DOHH2 (cell line): ENCODE data around the gene SMYD5.

Experiments used
- H3F3A ChIP-seq: fragments of 200-600 bp; sonication (generic), shearing (Covaris generic); 2 replicates; pipeline ENCODE4 v1.6.0; 2016; ENCODE audit warnings: antibody characterized with exemption, mild to moderate bottlenecking; ENCODE audit not compliant: control insufficient read depth, insufficient read depth
- H3K27ac ChIP-seq: fragments of 200-600 bp; sonication (generic); 2 replicates; pipeline ENCODE4 v1.5.1; 2014; ENCODE audit warnings: low read depth, mild to moderate bottlenecking, low read length, moderate library complexity
- H3K27me3 ChIP-seq: fragments of 200-600 bp; sonication (generic); 2 replicates; pipeline ENCODE4 v1.6.1; 2014; ENCODE audit warnings: mild to moderate bottlenecking, low read length, mixed read lengths; ENCODE audit not compliant: control insufficient read depth
- H3K36me3 ChIP-seq: fragments of 200-600 bp; sonication (generic); 2 replicates; pipeline ENCODE4 v1.6.1; 2014; ENCODE audit warnings: mild to moderate bottlenecking, low read length, moderate library complexity, mixed read lengths; ENCODE audit not compliant: control insufficient read depth
- H3K4me1 ChIP-seq: fragments of 200-600 bp; sonication (generic); 2 replicates; pipeline ENCODE4 v1.6.1; 2014; ENCODE audit warnings: mild to moderate bottlenecking, low read length, mixed read lengths; ENCODE audit not compliant: control insufficient read depth
- H3K4me2 ChIP-seq: fragments of 200-600 bp; sonication (generic); 2 replicates; pipeline ENCODE4 v1.6.0; 2014; ENCODE audit warnings: mild to moderate bottlenecking, low read length, moderate library complexity
- H3K4me3 ChIP-seq: fragments of 200-600 bp; sonication (generic); 2 replicates; pipeline ENCODE4 v1.5.1; 2014; ENCODE audit warnings: mild to moderate bottlenecking, low read length, mixed read lengths
- H3K79me2 ChIP-seq: fragments of 200-600 bp; sonication (generic); 2 replicates; pipeline ENCODE4 v1.6.1; 2014; ENCODE audit warnings: mild to moderate bottlenecking, low read length, mixed read lengths; ENCODE audit not compliant: control insufficient read depth
- H3K9me2 ChIP-seq: fragments of 200-600 bp; sonication (generic); replicated peaks from 2 replicates; pipeline ENCODE4 v1.6.1; 2014; ENCODE audit warnings: mild to moderate bottlenecking, low read length, mixed read lengths; ENCODE audit not compliant: control insufficient read depth
- H3K9me3 ChIP-seq: fragments of 200-600 bp; sonication (generic); 2 replicates; pipeline ENCODE4 v1.6.1; 2014; ENCODE audit warnings: antibody characterized with exemption, low read length, mixed read lengths; ENCODE audit not compliant: control insufficient read depth, insufficient read depth
- H4K20me1 ChIP-seq: fragments of 200-600 bp; sonication (generic); 2 replicates; pipeline ENCODE4 v1.6.0; 2014; ENCODE audit warnings: low read depth, mild to moderate bottlenecking, antibody characterized with exemption, low read length, moderate library complexity; ENCODE audit not compliant: control insufficient read depth, insufficient read depth
- EZH2phosphoT487 ChIP-seq: fragments of 200-600 bp; sonication (generic); IDR thresholded peaks from 2 replicates; pipeline ENCODE4 v1.6.1; 2017; ENCODE audit warnings: borderline replicate concordance, mild to moderate bottlenecking, antibody characterized with exemption, low read length, moderate library complexity, mixed read lengths
- TF ChIP-seq, protein P1 (sequence below): fragments of 200-600 bp; sonication (generic); IDR thresholded peaks from one replicate; pipeline ENCODE4 v1.5.1; 2014; ENCODE audit warnings: antibody characterized with exemption, mild to moderate bottlenecking, low read depth, low read length; ENCODE audit not compliant: poor library complexity, severe bottlenecking

SMYD5 gene

DNA sequence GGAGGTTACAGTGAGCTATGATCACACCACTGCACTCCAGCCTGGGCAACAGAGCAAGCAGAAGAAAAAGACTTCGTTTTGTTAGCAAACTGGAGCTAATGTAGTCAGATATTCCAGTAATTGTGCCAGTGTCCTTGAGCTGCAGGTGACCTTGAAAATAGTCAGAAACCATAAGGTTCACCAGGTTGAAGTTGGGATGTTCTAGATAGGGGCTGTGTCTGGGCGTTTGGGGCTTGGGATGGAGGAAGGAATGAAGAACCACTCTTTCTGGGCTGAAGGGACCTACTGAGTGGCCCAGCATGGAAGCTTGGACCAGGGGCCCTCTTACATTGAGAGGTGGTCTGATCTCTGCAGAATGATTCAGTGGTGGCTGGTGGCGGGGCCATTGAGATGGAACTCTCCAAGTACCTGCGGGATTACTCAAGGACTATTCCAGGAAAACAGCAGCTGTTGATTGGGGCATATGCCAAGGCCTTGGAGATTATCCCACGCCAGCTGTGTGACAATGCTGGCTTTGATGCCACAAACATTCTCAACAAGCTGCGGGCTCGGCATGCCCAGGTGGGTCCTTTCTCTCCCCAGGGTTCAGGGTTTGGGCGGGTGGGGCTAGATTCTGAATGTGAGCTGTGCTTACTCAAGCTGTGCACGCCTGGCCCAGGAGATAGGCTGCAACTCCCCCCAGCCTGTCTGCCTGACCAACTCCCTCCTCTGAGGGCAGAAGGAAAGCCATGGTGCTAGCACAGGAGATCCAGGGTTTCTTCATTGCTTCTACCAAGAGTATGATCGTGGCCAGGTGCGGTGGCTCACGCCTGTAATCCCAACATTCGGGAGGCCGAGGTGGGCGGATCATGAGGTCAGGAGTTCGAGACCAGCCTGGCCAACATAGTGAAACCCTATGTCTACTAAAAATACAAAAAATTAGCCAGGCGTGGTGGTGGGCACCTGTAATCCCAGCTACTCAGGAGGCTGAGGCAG lies 37.1 kb downstream of the SMYD5 start:
- H4K20me1 ChIP-seq: peaks cover 7% of the 10 kb centered on the region; the same call in 1 of the 2 replicates
- peaks cover 32% of the 10 kb centered on the region for H3F3A ChIP-seq

GRCh38 chr2:73252238-73253027 lies 38.4 kb downstream of the SMYD5 start:
- Histone ChIP-seq H3K4me2 (no peak overlapping the region), H3K79me2 (no peaks in the 10 kb centered on the region), H3K9me3 (no peaks in the 10 kb centered on the region), H3K4me1 (no peaks in the 10 kb centered on the region), H3K27me3 (no peaks in the 10 kb centered on the region), H3K4me3 (no peak overlapping the region), H3K36me3 (peaks cover 88% of the 10 kb centered on the region), H3K9me2 (no peaks in the 10 kb centered on the region), H4K20me1 (peaks cover 7% of the 10 kb centered on the region; the same call in 1 of the 2 replicates), H3F3A (peaks cover 32% of the 10 kb centered on the region), H3K27ac (no peak overlapping the region)
- TF ChIP-seq EZH2phosphoT487: no peak

More for the DNA sequence above, 37.1 kb downstream of the SMYD5 start:
- H3K9me2 ChIP-seq: no peaks in the 10 kb centered on the region
- H3K4me1 ChIP-seq: no peaks in the 10 kb centered on the region
- no peak overlapping the region for H3K4me3 ChIP-seq
- no peak overlapping the region for H3K4me2 ChIP-seq
- H3K27ac ChIP-seq: no peak overlapping the region
- peaks cover 93% of the 10 kb centered on the region for H3K36me3 ChIP-seq
- TF ChIP-seq EZH2phosphoT487: no peak
- TF ChIP-seq, protein P1, sequence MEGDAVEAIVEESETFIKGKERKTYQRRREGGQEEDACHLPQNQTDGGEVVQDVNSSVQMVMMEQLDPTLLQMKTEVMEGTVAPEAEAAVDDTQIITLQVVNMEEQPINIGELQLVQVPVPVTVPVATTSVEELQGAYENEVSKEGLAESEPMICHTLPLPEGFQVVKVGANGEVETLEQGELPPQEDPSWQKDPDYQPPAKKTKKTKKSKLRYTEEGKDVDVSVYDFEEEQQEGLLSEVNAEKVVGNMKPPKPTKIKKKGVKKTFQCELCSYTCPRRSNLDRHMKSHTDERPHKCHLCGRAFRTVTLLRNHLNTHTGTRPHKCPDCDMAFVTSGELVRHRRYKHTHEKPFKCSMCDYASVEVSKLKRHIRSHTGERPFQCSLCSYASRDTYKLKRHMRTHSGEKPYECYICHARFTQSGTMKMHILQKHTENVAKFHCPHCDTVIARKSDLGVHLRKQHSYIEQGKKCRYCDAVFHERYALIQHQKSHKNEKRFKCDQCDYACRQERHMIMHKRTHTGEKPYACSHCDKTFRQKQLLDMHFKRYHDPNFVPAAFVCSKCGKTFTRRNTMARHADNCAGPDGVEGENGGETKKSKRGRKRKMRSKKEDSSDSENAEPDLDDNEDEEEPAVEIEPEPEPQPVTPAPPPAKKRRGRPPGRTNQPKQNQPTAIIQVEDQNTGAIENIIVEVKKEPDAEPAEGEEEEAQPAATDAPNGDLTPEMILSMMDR: no peak
- H3K9me3 ChIP-seq: no peaks in the 10 kb centered on the region
- H3K79me2 ChIP-seq: peaks cover 6% of the 10 kb centered on the region
- H3K27me3 ChIP-seq: no peaks in the 10 kb centered on the region

GRCh38 chr2:73253400-73253799 lies 39.4 kb downstream of the SMYD5 start:
- H3K4me1 ChIP-seq: peaks cover 8% of the 10 kb centered on the region
- no peaks in the 10 kb centered on the region for H3K27me3 ChIP-seq
- no peaks in the 10 kb centered on the region for H3K9me2 ChIP-seq
- H3K4me2 ChIP-seq: no peak overlapping the region
- peaks cover 3% of the 10 kb centered on the region; the same call in 1 of the 2 replicates for H4K20me1 ChIP-seq
- H3K4me3 ChIP-seq: no peak overlapping the region
- H3F3A ChIP-seq: peaks cover 32% of the 10 kb centered on the region
- H3K9me3 ChIP-seq: no peaks in the 10 kb centered on the region
- H3K79me2 ChIP-seq: no peaks in the 10 kb centered on the region
- peaks cover 88% of the 10 kb centered on the region for H3K36me3 ChIP-seq
- TF ChIP-seq, protein P1: no peak
- no peak for TF ChIP-seq EZH2phosphoT487
- no peak overlapping the region; the same call in 1 of the 2 replicates for H3K27ac ChIP-seq
